ENCODE results near the gene IRF6.

- TF ChIP-seq POLR2A (IDR thresholded peaks at IDR 0.05) (no peak), CTCF (IDR thresholded peaks at IDR 0.05) (no peak)
Observed at GRCh38 chr1:209822706-209823105, 16.8 kb upstream of the IRF6 start.

Measured in adrenal gland (tissue), 5 donors.